Esophagus muscularis mucosa (tissue), 4 donors: ENCODE measurements around the gene TNRC18. TPM values are rescaled to one million over a fixed set of nuclear protein-coding genes. Genes with fewer than 3 reads are reported as not detected.
A peak's percentile ranks its signal among the peaks of the same experiment; 100 is the strongest.

Experiments
- DNase-seq: peaks from one replicate; pipeline ENCODE4 v3.0.0-alpha.2; 2017; ENCODE audit errors: extremely low spot score
- H3K27ac ChIP-seq, 4 donors: fragments of 200-600 bp; sonication (generic); replicated peaks in 1 of 4; 1 replicate in 3 of 4; 2 replicates in 1 of 4; pipeline ENCODE4 v1.5.1; 2016 to 2019; ENCODE audit warnings: mild to moderate bottlenecking in 1 of 4
- H3K27me3 ChIP-seq, 4 donors: fragments of 200-600 bp; sonication (generic); one replicate each; pipeline versions ENCODE4 v1.5.1 to v1.6.0; 2016 to 2019
- H3K36me3 ChIP-seq, 4 donors: fragments of 200-600 bp; sonication (generic); one replicate each; pipeline ENCODE4 v1.5.1; 2016 to 2019
- H3K4me1 ChIP-seq, 4 donors: fragments of 200-600 bp; sonication (generic); one replicate each; pipeline ENCODE4 v1.5.1; 2016 to 2019
- H3K4me3 ChIP-seq, 4 donors: fragments of 200-600 bp; sonication (generic); 1 replicate in 2 of 4; 2 replicates in 2 of 4; pipeline ENCODE4 v1.5.1; 2016 to 2019; ENCODE audit warnings: mild to moderate bottlenecking in 4 of 4, moderate library complexity in 1 of 4
- H3K9me3 ChIP-seq, 4 donors: fragments of 200-600 bp; sonication (generic); 1 replicate in 3 of 4; 2 replicates in 1 of 4; pipeline ENCODE4 v1.5.1; 2016 to 2019
- EP300 ChIP-seq: sonication (generic); formaldehyde crosslinking; IDR thresholded peaks from one replicate; pipeline ENCODE4 v1.6.1; 2017; ENCODE audit warnings: antibody characterized with exemption
- POLR2A ChIP-seq: fragments of 450-650 bp; IDR thresholded peaks from one replicate; pipeline ENCODE4 v1.6.1; 2017; ENCODE audit warnings: antibody characterized with exemption, moderate library complexity, mild to moderate bottlenecking, low read depth
- POLR2AphosphoS5 ChIP-seq, 2 donors: sonication (generic); formaldehyde crosslinking; IDR thresholded peaks; one replicate each; pipeline ENCODE4 v1.6.1; 2017; ENCODE audit warnings: antibody characterized with exemption in 2 of 2
- WGBS: methylation state at CpG from one replicate; pipeline ENCODE4 v1.1.5; 2018; 5-methylcytosine and 5-hydroxymethylcytosine counted together
- intact Hi-C: fragments of 100-400 bp; cut with DNase I; formaldehyde crosslinking; loops from one replicate; pipeline ENCODE4 v1.15.1; 2023
- total RNA-seq, 4 donors: library from RNA; depleted of rRNA; stranded (reverse); fragments of >200 nt; gene quantifications; one replicate each; pipeline versions ENCODE4 v1.1.0 to v1.2.1, GENCODE V29; 2016
- TF ChIP-seq, protein P1 (sequence below), 3 experiments: fragments of 200-600 bp in 2 of 3; fragments of 450-650 bp in 1 of 3; sonication (generic) in 2 of 3; IDR thresholded peaks; one replicate each; pipeline ENCODE4 v1.5.1; 2017 to 2019; ENCODE audit warnings: antibody characterized with exemption in 3 of 3, mild to moderate bottlenecking in 2 of 3, moderate library complexity in 1 of 3

Gene TNRC18
- total RNA-seq, 4 donors from 2014 or later = 101 to 277 (median 166) TPM

DNA sequence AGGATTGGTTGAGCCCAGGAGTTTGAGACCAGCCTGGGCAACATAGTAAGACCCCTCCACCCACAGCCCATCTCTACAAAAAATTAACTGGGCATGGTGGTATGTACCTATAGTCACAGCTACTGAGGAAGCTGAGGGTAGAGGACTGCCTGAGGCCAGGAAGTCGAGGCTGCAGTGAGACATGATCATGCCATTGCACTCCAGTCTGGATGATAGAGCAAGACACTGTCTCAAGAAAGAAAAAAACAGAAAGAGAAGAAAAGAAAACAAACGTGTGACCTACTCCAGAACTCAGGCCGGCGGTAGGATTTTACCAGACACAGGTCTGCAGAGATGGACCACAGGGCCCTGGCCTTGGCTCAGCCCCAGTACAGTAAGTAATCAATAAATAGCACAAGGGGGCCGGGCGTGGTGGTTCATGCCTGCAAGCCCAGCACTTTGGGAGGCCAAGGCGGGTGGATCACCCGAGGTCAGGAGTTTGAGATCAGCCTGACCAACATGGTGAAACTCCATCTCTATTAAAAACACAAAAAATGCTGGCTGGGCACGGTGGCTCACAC lies 35.4 kb upstream of the TNRC18 start:
- 90% methylated on average over 9 of the region's 9 CpGs for whole genome bisulfite sequencing

DNA sequence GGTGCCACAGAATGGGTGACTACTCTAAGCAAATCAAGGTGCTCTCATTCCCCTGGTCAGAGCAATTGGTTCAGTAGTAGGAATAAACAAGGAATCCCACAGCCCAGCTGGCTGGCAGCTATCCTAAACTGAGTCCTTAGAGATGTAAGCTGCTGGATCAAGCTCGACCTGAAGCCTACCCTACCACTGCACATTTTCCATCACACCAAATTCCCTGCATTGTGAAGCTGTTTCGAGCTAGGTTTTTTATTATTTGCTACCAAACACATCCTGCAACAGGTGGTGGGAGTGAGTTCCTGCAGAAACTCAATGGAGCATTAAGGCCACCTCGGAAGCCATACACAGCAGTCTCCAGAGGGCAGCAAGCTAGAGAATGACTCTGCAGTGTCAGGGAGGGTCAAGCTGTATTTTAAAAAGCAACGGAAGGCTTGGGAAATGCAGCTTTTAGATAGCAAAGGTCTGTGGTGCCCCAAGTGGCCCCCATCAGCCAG lies 33.7 kb upstream of the TNRC18 start:
- peak overlapping the region in 1 of 4 donors; percentile 6 for H3K4me3 ChIP-seq
- intact Hi-C loops = no loop called here
- H3K27ac ChIP-seq = peak overlapping the region; percentile 42 to 55 (median 46)
- 60% methylated on average over 4 of the region's 4 CpGs for WGBS
- no peak for DNase-seq
- H3K27me3 ChIP-seq = no peaks in the 10 kb centered on the region
- no peaks in the 10 kb centered on the region for H3K36me3 ChIP-seq
- no peaks in the 10 kb centered on the region for H3K9me3 ChIP-seq
- H3K4me1 ChIP-seq = peaks cover 10 to 26% (median 16%) of the 10 kb centered on the region in 4 donors
- TF ChIP-seq, protein P1, sequence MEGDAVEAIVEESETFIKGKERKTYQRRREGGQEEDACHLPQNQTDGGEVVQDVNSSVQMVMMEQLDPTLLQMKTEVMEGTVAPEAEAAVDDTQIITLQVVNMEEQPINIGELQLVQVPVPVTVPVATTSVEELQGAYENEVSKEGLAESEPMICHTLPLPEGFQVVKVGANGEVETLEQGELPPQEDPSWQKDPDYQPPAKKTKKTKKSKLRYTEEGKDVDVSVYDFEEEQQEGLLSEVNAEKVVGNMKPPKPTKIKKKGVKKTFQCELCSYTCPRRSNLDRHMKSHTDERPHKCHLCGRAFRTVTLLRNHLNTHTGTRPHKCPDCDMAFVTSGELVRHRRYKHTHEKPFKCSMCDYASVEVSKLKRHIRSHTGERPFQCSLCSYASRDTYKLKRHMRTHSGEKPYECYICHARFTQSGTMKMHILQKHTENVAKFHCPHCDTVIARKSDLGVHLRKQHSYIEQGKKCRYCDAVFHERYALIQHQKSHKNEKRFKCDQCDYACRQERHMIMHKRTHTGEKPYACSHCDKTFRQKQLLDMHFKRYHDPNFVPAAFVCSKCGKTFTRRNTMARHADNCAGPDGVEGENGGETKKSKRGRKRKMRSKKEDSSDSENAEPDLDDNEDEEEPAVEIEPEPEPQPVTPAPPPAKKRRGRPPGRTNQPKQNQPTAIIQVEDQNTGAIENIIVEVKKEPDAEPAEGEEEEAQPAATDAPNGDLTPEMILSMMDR (IDR thresholded peaks at IDR 0.05) = no peak
- TF ChIP-seq EP300 = no peak

More for the DNA sequence above, 35.4 kb upstream of the TNRC18 start:
- Histone ChIP-seq H3K4me1 (peaks cover 10 to 18% (median 13%) of the 10 kb centered on the region in 4 donors), H3K9me3 (no peaks in the 10 kb centered on the region), H3K4me3 (no peak overlapping the region), H3K36me3 (no peaks in the 10 kb centered on the region), H3K27ac (no peak overlapping the region), H3K27me3 (no peaks in the 10 kb centered on the region)
- no peak for DNase-seq
- TF ChIP-seq POLR2AphosphoS5 (IDR thresholded peaks at IDR 0.05) (no peak), EP300 (no peak), POLR2A (no peak)
- TF ChIP-seq, protein P1 (IDR thresholded peaks at IDR 0.05) = no peak
- intact Hi-C loops = no loop called here

DNA sequence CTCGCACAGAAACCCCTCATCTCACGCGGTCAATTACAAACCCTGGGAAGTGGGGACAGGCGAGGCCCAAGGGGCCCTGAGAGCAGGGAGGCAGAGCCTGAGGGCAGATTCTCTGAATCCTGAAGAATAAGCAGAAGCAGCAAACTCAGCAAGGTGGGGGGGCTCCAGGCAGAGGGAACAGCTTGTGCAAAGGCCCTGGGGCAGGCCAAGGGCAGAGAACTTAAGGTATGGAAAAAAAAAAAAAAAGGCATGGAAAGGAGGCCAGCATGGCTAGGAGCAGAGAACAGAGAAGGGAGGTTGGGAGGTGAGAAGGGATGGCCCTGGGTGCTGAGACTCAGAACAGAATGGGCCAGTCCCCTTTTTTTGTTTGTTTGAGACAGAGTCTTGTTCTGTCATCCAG lies 32.8 kb upstream of the TNRC18 start:
- DNase-seq = no peak
- TF ChIP-seq, protein P1 (IDR thresholded peaks at IDR 0.05) = no peak
- no peak for TF ChIP-seq POLR2AphosphoS5 (IDR thresholded peaks at IDR 0.05)
- 95% methylated on average over 4 of the region's 4 CpGs for WGBS
- Histone ChIP-seq H3K4me3 (no peak overlapping the region), H3K27me3 (no peaks in the 10 kb centered on the region), H3K27ac (no peak overlapping the region), H3K36me3 (no peaks in the 10 kb centered on the region), H3K4me1 (peaks cover 10 to 32% (median 20%) of the 10 kb centered on the region in 4 donors), H3K9me3 (no peaks in the 10 kb centered on the region)
- intact Hi-C loops = no loop called here

DNA sequence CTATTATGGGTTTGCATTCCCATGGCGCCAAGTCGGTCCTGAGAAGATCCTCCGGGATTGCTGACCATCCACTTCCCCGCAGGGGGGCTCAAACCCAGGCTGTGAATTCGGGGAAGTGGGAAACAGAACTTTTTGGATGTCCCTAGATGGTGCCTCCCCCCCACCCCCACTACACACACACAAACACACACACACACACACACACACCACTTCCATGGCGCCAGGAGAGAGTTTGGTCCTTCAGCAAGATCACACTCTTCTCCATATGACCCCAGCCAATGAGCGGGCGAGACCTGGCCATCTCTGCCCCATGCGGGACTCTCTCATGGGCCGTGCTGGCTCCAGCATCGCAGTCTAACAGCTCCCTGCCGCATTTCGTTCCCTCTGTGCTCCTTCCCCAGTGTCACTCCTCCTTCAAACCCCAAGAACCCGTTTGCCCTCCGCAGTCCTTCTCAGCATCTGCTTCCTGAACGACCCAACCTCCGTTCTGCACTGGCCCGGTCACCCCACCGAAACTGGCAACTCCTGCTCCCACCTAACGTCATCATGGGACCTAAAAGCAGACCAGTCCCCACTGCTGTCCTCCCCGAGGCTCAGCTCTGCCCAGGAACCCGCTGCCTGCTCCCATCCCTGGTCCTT lies 32.1 kb upstream of the TNRC18 start:
- intact Hi-C loops = no loop called here
- no peaks in the 10 kb centered on the region for H3K9me3 ChIP-seq
- H3K27me3 ChIP-seq = no peaks in the 10 kb centered on the region
- H3K36me3 ChIP-seq = no peaks in the 10 kb centered on the region
- TF ChIP-seq POLR2AphosphoS5 (IDR thresholded peaks at IDR 0.05) = no peak
- TF ChIP-seq, protein P1 (IDR thresholded peaks at IDR 0.05) = no peak
- no peak for TF ChIP-seq EP300
- no peak for TF ChIP-seq POLR2A
- DNase-seq = no peak
- WGBS = 80% methylated on average over 19 of the region's 22 CpGs
- H3K4me3 ChIP-seq = no peak overlapping the region
- peaks cover 10 to 39% (median 26%) of the 10 kb centered on the region in 4 donors for H3K4me1 ChIP-seq
- no peak overlapping the region for H3K27ac ChIP-seq
